Measurements from ENCODE around the gene CTBS. TPM values are rescaled to one million over a fixed set of nuclear protein-coding genes. Genes with fewer than 3 reads are reported as not detected.

The CTBS gene
- polyA plus RNA-seq, 5 donors: 10.8 to 17.3 (median 15.2) TPM

- peak in 1 of 2 donors; percentile 8 for DNase-seq
These were observed 67.3 kb downstream of the CTBS start for GRCh38 chr1:84506729-84507453.

GRCh38 chr1:84506002-84506728, 68.1 kb downstream of the CTBS start, which contains the start of the genes GNG5 and SPATA1:
Gene GNG5 (minus strand): TSS chr1:84506581. CDS start chr1:84506091, 490 bp downstream.
Gene SPATA1 (plus strand): TSS chr1:84506386. CDS start chr1:84516360, 9,974 bp downstream.
- DNase-seq: peak; percentile 98

- no peak for DNase-seq
These were observed 68.7 kb downstream of the CTBS start for GRCh38 chr1:84505493-84506001.

- peak in 1 of 2 donors; percentile 16 for DNase-seq
These were observed 69.4 kb downstream of the CTBS start for GRCh38 chr1:84504580-84505492.

- no peak for DNase-seq
These were observed 71.3 kb downstream of the CTBS start for GRCh38 chr1:84502927-84503326.

Other genes with a start within 250 kb of the CTBS start
- under 1 TPM in 2 of 5 donors, not detected in 3; 0.09 to 0.11 TPM for gene DNASE2B, start 176.0 kb downstream of the CTBS start, polyA plus RNA-seq (ENCODE audit: insufficient read depth in 1 of 5, insufficient read length in 5 of 5, low replicate concordance in 1 of 5)
- 10 to 100 TPM; 33.7 to 46.6 (median 38.2) TPM for gene RPF1, start 95.2 kb downstream of the CTBS start, polyA plus RNA-seq (ENCODE audit: insufficient read depth in 1 of 5, insufficient read length in 5 of 5, low replicate concordance in 1 of 5)
- gene SPATA1, start 68.1 kb downstream of the CTBS start, polyA plus RNA-seq (ENCODE audit: insufficient read depth in 1 of 5, insufficient read length in 5 of 5, low replicate concordance in 1 of 5): 1 to 10 TPM; 2.3 to 4.0 (median 3.5) TPM
- 100 to 1,000 TPM; 134 to 174 (median 147) TPM for gene GNG5, start 67.9 kb downstream of the CTBS start, polyA plus RNA-seq (ENCODE audit: insufficient read depth in 1 of 5, insufficient read length in 5 of 5, low replicate concordance in 1 of 5)
- 10 to 100 TPM; 12.3 to 24.9 (median 18.7) TPM for gene SSX2IP, start 116.0 kb upstream of the CTBS start, polyA plus RNA-seq (ENCODE audit: insufficient read depth in 1 of 5, insufficient read length in 5 of 5, low replicate concordance in 1 of 5)